A673 (cell line): ENCODE data around the gene RABIF.

ENCODE experiments used
- CTCF ChIP-seq: fragments of 300-800, 200-600 bp; sonication (generic); conservative IDR thresholded peaks from 2 replicates; pipeline ENCODE4 v1.5.1; 2017; ENCODE audit warnings: low read depth, mild to moderate bottlenecking, antibody characterized with exemption, low read length, moderate library complexity, mixed read lengths
- EZH2 ChIP-seq: fragments of 200-600 bp; sonication (generic); IDR thresholded peaks from 2 replicates; pipeline ENCODE4 v1.6.1; 2017; ENCODE audit warnings: borderline replicate concordance, low read depth, mild to moderate bottlenecking, mixed read lengths, antibody characterized with exemption, low read length; ENCODE audit not compliant: poor library complexity, severe bottlenecking

- TF ChIP-seq CTCF (no peak), EZH2 (no peak)
These were observed 40.8 kb downstream of the RABIF start for GRCh38 chr1:202848191-202848542.
